Endometrial microvascular endothelial cells (primary cell): ENCODE results near the gene OLFM3. TPM values are rescaled to one million over a fixed set of nuclear protein-coding genes. Genes with fewer than 3 reads are reported as not detected.

Experiments
- in situ Hi-C: cut with HindIII; loops from 2 replicates; pipeline ENCODE4 v1.10.0; 2017; ENCODE audit warnings: low sequenced_read_pairs, low pct_unique_long_range_greater_than_20kb; ENCODE audit errors: inconsistent ontology term
- total RNA-seq: library from RNA; depleted of rRNA; stranded (reverse); fragments of >200 nt; gene quantifications from one replicate; pipeline ENCODE4 v1.2.3, GENCODE V29; 2015; ENCODE audit errors: inconsistent ontology term

OLFM3 gene
- not detected for total RNA-seq

- in situ Hi-C loops = no loop called here
Observed at GRCh38 chr1:101996825-101997465, at the start of gene OLFM3. Gene OLFM3, minus strand, starts transcription at chr1:101996926.

GRCh38 chr1:102045752-102046151, 49.0 kb upstream of the OLFM3 start:
- in situ Hi-C loops = no loop called here

- in situ Hi-C loops = no loop called here
Observed at GRCh38 chr1:102032534-102032933, 35.8 kb upstream of the OLFM3 start.

- in situ Hi-C loops = no loop called here
Observed at GRCh38 chr1:102019530-102019929, 22.8 kb upstream of the OLFM3 start.

- in situ Hi-C loops = no loop called here
Observed at GRCh38 chr1:102015728-102016127, 19.0 kb upstream of the OLFM3 start.

- in situ Hi-C loops = no loop called here
Observed at GRCh38 chr1:102002057-102002456, 5.3 kb upstream of the OLFM3 start.

- in situ Hi-C loops = no loop called here
Observed at GRCh38 chr1:101995984-101996745, 561 bp downstream of the OLFM3 start.

GRCh38 chr1:101993710-101994109, 3.0 kb downstream of the OLFM3 start:
- in situ Hi-C loops = no loop called here

- in situ Hi-C loops = no loop called here
Observed at GRCh38 chr1:101992821-101993575, 3.7 kb downstream of the OLFM3 start.

- in situ Hi-C loops = no loop called here
Observed at GRCh38 chr1:101980974-101981373, 15.8 kb downstream of the OLFM3 start.

GRCh38 chr1:101977266-101977665, 19.5 kb downstream of the OLFM3 start:
- in situ Hi-C loops = no loop called here

GRCh38 chr1:101976161-101976560, 20.6 kb downstream of the OLFM3 start:
- in situ Hi-C loops = no loop called here

- in situ Hi-C loops = no loop called here
Observed at GRCh38 chr1:101975371-101975770, 21.4 kb downstream of the OLFM3 start.

GRCh38 chr1:101974599-101975274, 22.0 kb downstream of the OLFM3 start:
- in situ Hi-C loops = no loop called here

- in situ Hi-C loops = no loop called here
Observed at GRCh38 chr1:101971304-101971703, 25.4 kb downstream of the OLFM3 start.

GRCh38 chr1:101967871-101968270, 28.9 kb downstream of the OLFM3 start:
- in situ Hi-C loops = no loop called here

GRCh38 chr1:101965341-101965740, 31.4 kb downstream of the OLFM3 start:
- in situ Hi-C loops = no loop called here

GRCh38 chr1:101964708-101965107, 32.0 kb downstream of the OLFM3 start:
- in situ Hi-C loops = no loop called here

- in situ Hi-C loops = no loop called here
Observed at GRCh38 chr1:101960142-101960541, 36.6 kb downstream of the OLFM3 start.
